Heart right ventricle (tissue), 16 donors: ENCODE results near the gene MRGPRX2. TPM values are rescaled to one million over a fixed set of nuclear protein-coding genes. Genes with fewer than 3 reads are reported as not detected.

ENCODE experiments used
- ATAC-seq, 8 donors: fragments of 200-7000 bp; cut with Tn5 transposase; one replicate each; pipeline ENCODE4 v1.9.1; 2020; ENCODE audit warnings: mild to moderate bottlenecking in 8 of 8, moderate library complexity in 8 of 8, moderate number of reproducible peaks in 1 of 8
- DNase-seq, 2 donors: peaks; one replicate each; pipeline ENCODE4 v3.0.0-alpha.2; 2020
- H3K27ac ChIP-seq, 10 donors: fragments of 200-600 bp; sonication (generic) in 2 of 10; one replicate each; pipeline versions ENCODE4 v1.5.0 to v1.8.0; 2020 to 2022; ENCODE audit warnings: mild to moderate bottlenecking in 3 of 10
- H3K27me3 ChIP-seq, 7 donors: fragments of 200-600 bp; one replicate each; pipeline ENCODE4 v1.8.0; 2021 to 2022; ENCODE audit warnings: mild to moderate bottlenecking in 2 of 7
- H3K36me3 ChIP-seq, 9 donors: fragments of 200-600 bp; sonication (generic) in 1 of 9; one replicate each; pipeline versions ENCODE4 v1.5.0 to v1.8.0; 2020 to 2022; ENCODE audit warnings: mild to moderate bottlenecking in 2 of 9
- H3K4me1 ChIP-seq, 9 donors: fragments of 200-600 bp; sonication (generic) in 1 of 9; one replicate each; pipeline versions ENCODE4 v1.5.0 to v1.8.0; 2020 to 2022; ENCODE audit warnings: mild to moderate bottlenecking in 4 of 9
- H3K4me3 ChIP-seq, 10 donors: fragments of 200-600 bp; sonication (generic) in 2 of 10; one replicate each; pipeline versions ENCODE4 v1.5.0 to v1.8.0; 2020 to 2022; ENCODE audit warnings: mild to moderate bottlenecking in 7 of 10, moderate library complexity in 2 of 10
- H3K9me3 ChIP-seq, 11 donors: fragments of 200-600 bp in 10 of 11; sonication (generic) in 2 of 11; one replicate each; pipeline versions ENCODE4 v1.5.0 to v1.8.0; 2013 to 2022; ENCODE audit warnings: mild to moderate bottlenecking in 2 of 11, control low read depth in 1 of 11, moderate library complexity in 1 of 11
- WGBS, 2 donors: extraction: QIAGEN DNeasy Blood & Tissue Kit; methylation state at CpG; one replicate each; pipeline ENCODE4 v1.1.7; 2013; ENCODE audit warnings: inconsistent platforms in 1 of 2; 5-methylcytosine and 5-hydroxymethylcytosine counted together
- intact Hi-C, 10 donors: fragments of 100-400 bp; cut with DNase I; formaldehyde crosslinking; loops; one replicate each; pipeline versions ENCODE4 v1.11.1 to v1.14.2; 2022
- polyA plus RNA-seq, 2 donors: library from polyadenylated mRNA; stranded (reverse); fragments of 200-250 nt; gene quantifications; one replicate each; pipeline ENCODE4 v1.2.3, GENCODE V29; 2013
- total RNA-seq, 10 donors: library from RNA; stranded (reverse); fragmentation: NEBNext Ultra II Directional in 3 of 10; extraction: Animal tissue kit (Norgen Biotek cat#: 25700) in 3 of 10; gene quantifications; one replicate each; pipeline versions ENCODE4 v1.2.1 to v1.2.4, GENCODE V29; 2021 to 2023
- TF ChIP-seq, protein P1 (sequence below), 9 donors: fragments of 200-600 bp; sonication (generic) in 2 of 9; IDR thresholded peaks; one replicate each; pipeline versions ENCODE4 v1.5.0 to v1.8.0; 2021 to 2022; ENCODE audit warnings: antibody characterized with exemption in 9 of 9, mild to moderate bottlenecking in 5 of 9, moderate library complexity in 1 of 9
- donor health status: Arrhythmogenic right ventricular cardiomyopathy.
- donor health status: ischemic (EF 13 %, LVEDD 7.1; RV severe dilation, severe dysfunction).
- donor health status: healthy with polysubstance abuse.
- donor health status: DM: no; HTN: yes; CAD: no.
- donor health status: DM: no; HTN: no; CAD: no.
- donor health status: ischemic (EF 25% LVEDD 6.9; RV normal size, moderate dysfunction).
- donor health status: ischemic (EF 25% LVEDD 5.7; RV mildly dilated, moderate dysfunction).
- donor health status: healthy.
- donor health status: DM: yes; HTN: yes; CAD: no.
- donor health status: Ischemic cardiomyopathy.
- donor health status: ischemic (EF 35%, LVEDD 5.7; RV mildly dilated, moderate dysfunction).
- donor health status: nonischemic (EF 11% LVEDD 7.7; RV severe dilation, severe dysfunction).
- donor health status: DM: yes; HTN: yes; CAD: no.
- donor health status: PGD.
- donor health status: ischemic (EF 29% LVEDD 5.4; RV normal size, mild dysfunction).
- donor health status: nonischemic (EF 23%, LVEDD 6.1; RV moderate dilation, normal function).

Gene MRGPRX2
- total and polyA plus RNA-seq, 12 donors: 0.15 TPM; not detected in 11

DNA sequence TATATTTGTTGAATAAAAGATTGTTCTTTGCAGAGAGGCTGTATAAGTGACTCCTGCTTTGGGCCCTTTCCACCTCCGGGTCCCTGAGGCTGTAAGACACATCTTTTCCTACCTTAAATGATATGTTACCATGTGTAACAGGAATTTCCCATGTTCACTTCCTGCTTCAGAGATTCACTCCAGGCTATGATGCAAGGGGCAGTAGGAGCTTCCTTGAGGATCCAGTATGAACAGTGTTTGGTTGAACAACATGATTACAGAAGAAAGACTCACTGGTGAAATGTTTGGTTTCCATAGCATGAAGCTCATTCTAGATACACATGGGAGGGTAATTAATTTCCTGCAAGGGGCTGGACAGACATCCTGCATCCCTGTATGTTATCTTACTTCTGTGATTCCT lies 30.8 kb upstream of the MRGPRX2 start:
- DNase-seq: no peak
- intact Hi-C loops: no loop called here
- no peaks in the 10 kb centered on the region for H3K36me3 ChIP-seq
- TF ChIP-seq, protein P1, sequence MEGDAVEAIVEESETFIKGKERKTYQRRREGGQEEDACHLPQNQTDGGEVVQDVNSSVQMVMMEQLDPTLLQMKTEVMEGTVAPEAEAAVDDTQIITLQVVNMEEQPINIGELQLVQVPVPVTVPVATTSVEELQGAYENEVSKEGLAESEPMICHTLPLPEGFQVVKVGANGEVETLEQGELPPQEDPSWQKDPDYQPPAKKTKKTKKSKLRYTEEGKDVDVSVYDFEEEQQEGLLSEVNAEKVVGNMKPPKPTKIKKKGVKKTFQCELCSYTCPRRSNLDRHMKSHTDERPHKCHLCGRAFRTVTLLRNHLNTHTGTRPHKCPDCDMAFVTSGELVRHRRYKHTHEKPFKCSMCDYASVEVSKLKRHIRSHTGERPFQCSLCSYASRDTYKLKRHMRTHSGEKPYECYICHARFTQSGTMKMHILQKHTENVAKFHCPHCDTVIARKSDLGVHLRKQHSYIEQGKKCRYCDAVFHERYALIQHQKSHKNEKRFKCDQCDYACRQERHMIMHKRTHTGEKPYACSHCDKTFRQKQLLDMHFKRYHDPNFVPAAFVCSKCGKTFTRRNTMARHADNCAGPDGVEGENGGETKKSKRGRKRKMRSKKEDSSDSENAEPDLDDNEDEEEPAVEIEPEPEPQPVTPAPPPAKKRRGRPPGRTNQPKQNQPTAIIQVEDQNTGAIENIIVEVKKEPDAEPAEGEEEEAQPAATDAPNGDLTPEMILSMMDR (IDR thresholded peaks at IDR 0.05): no peak
- no peak for ATAC-seq
- peaks cover 0 to 6% (median 0%) of the 10 kb centered on the region in 9 donors for H3K4me1 ChIP-seq
- peaks cover 0 to 8% (median 3%) of the 10 kb centered on the region in 7 donors for H3K27me3 ChIP-seq
- no peak overlapping the region for H3K27ac ChIP-seq
- 64 to 86% methylated on average over 1 of the region's 1 CpG for WGBS, 2 donors
- H3K9me3 ChIP-seq: no peaks in the 10 kb centered on the region
- H3K4me3 ChIP-seq: no peak overlapping the region

DNA sequence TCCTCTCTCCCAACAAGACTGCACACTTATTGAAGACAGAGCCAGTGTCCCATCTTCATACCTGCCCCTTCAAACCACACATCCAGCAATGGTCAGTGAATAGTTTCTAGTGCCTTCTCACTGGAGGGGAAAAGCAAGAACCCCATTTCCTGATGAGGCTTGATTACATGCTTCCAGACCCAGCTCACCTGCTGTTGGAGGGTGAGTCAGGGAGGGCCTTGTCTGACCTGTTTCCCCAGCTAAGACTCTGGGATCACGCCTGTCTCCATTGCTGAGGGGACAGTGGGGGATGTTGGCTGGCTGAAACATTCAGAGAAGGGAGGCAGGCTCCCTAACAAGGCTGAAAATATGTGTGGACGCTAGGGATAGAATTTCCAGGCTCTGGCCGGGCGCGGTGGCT lies 28.9 kb upstream of the MRGPRX2 start:
- no peak overlapping the region for H3K4me3 ChIP-seq
- H3K27ac ChIP-seq: no peak overlapping the region
- DNase-seq: no peak
- TF ChIP-seq, protein P1 (IDR thresholded peaks at IDR 0.05): no peak
- WGBS, 2 donors: 93% methylated on average over 5 of the region's 5 CpGs
- no peaks in the 10 kb centered on the region for H3K36me3 ChIP-seq
- H3K4me1 ChIP-seq: peaks cover 0 to 6% (median 0%) of the 10 kb centered on the region in 9 donors
- ATAC-seq: no peak
- intact Hi-C loops: no loop called here
- peaks cover 0 to 5% (median 0%) of the 10 kb centered on the region in 7 donors for H3K27me3 ChIP-seq
- H3K9me3 ChIP-seq: no peaks in the 10 kb centered on the region

GRCh38 chr11:19088791-19089190 lies 28.3 kb upstream of the MRGPRX2 start:
- no peaks in the 10 kb centered on the region for H3K36me3 ChIP-seq
- no peak overlapping the region for H3K27ac ChIP-seq
- H3K9me3 ChIP-seq: no peaks in the 10 kb centered on the region
- peaks cover 0 to 3% (median 0%) of the 10 kb centered on the region in 7 donors for H3K27me3 ChIP-seq
- no peak overlapping the region for H3K4me3 ChIP-seq
- intact Hi-C loops: no loop called here
- no peak for ATAC-seq
- DNase-seq: no peak
- peaks cover 0 to 6% (median 0%) of the 10 kb centered on the region in 9 donors for H3K4me1 ChIP-seq
- TF ChIP-seq, protein P1 (IDR thresholded peaks at IDR 0.05): no peak
- WGBS, 2 donors: 72 to 89% methylated on average over 4 of the region's 4 CpGs

DNA sequence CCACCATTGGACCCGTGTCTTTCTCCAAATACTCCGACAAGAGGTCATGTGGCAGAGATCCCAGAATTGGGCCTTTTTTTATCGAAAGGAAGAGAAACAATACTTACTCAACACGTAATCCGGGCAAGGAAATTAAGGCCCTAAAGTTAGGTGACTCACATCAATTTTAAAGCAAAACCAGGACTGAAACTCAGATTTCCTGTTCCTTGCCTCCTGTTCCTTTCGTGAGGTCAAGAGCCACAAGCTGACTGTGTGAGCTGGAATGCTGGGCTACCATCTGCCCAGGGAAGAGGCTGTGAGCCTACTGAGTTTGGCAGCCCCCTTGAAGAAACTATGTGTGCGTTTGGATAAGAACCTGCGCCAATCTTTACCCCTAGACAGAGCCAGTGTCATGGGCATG lies 27.1 kb upstream of the MRGPRX2 start:
- Histone ChIP-seq H3K4me1 (peaks cover 0 to 6% (median 0%) of the 10 kb centered on the region in 9 donors), H3K4me3 (no peak overlapping the region), H3K9me3 (no peaks in the 10 kb centered on the region), H3K27me3 (peaks cover 0 to 3% (median 0%) of the 10 kb centered on the region in 7 donors), H3K36me3 (no peaks in the 10 kb centered on the region), H3K27ac (peak overlapping the region in 4 of 10 donors; percentile 37 to 60 (median 50))
- DNase-seq: no peak
- 65 to 79% methylated on average over 8 of the region's 8 CpGs for WGBS, 2 donors
- ATAC-seq: peak in 3 of 8 donors; percentile 49 to 70 (median 58)
- intact Hi-C loops: no loop called here
- TF ChIP-seq, protein P1 (IDR thresholded peaks at IDR 0.05): no peak
